ENCODE data around the gene AKAP13. TPM values are rescaled to one million over a fixed set of nuclear protein-coding genes. Genes with fewer than 3 reads are reported as not detected.
A peak's percentile ranks its signal among the peaks of the same experiment; 100 is the strongest.

Gene AKAP13
- total and polyA plus RNA-seq, 2 of the 13 experiments (the other 11 are each of a cell fraction or from before 2014, with no cell fraction given), result 6.7 to 27.1 TPM

GRCh38 chr15:85550283-85550682 lies 169.9 kb downstream of the AKAP13 start:
- no peak overlapping the region for H3K4me3 ChIP-seq (replicated peaks in 1 of 3; ENCODE audit: insufficient read depth in 1 of 3, low read depth in 2 of 3, low read length in 3 of 3)
- ATAC-seq (no peak), DNase-seq (ENCODE audit: low spot score) (no peak), FAIRE-seq (no peak)
- POLR2A ChIA-PET, result no interaction called here
- intact Hi-C loops (cut with micrococcal nuclease; ENCODE audit: unreplicated experiment), result loop anchor here (5.0 kb wide), 1 partner anchor 33 kb away; no protein-coding TSS in a partner anchor
- no peaks in the 10 kb centered on the region for H3K4me1 ChIP-seq (ENCODE audit: insufficient read depth, low read length)
- CTCF ChIA-PET (ENCODE audit: low intra/inter-chr PET ratio, low total read pairs), result no interaction called here
- no TSS peak for BruUV-seq (replicated peaks)
- H4K20me1 ChIP-seq (ENCODE audit: insufficient read depth, low read length), result no peaks in the 10 kb centered on the region
- H2AFZ ChIP-seq (ENCODE audit: low read length), result no peak overlapping the region
- H3K9me3 ChIP-seq (ENCODE audit: low read length), result no peaks in the 10 kb centered on the region
- peak; percentile 19; the same call in 1 of the 2 replicates for TF ChIP-seq CEBPB (IDR thresholded peaks at IDR 0.05; ENCODE audit: borderline replicate concordance, low read depth, low read length)
- no peak for TF ChIP-seq ONECUT2 (CRISPR knock-in tag; IDR thresholded peaks at IDR 0.05)
- no peaks in the 10 kb centered on the region for H3K79me2 ChIP-seq (ENCODE audit: insufficient read depth, low read length)
- H3K27me3 ChIP-seq (ENCODE audit: control insufficient read depth in 1 of 2, insufficient read depth in 2 of 2, low read length in 2 of 2), result no peaks in the 10 kb centered on the region
- in situ Hi-C loops (cut with HindIII; ENCODE audit: extremely low pct_ligation_motif_present, low pct_unique_long_range_greater_than_20kb), result no loop called here
- H3K27ac ChIP-seq (ENCODE audit: extremely low read length, insufficient read depth, low read length), result no peak overlapping the region
- no peak overlapping the region for H3K4me2 ChIP-seq (ENCODE audit: low read depth, low read length)
- 100% methylated on average over 2 of the region's 2 CpGs for WGBS (ENCODE audit: low lambda C conversion rate)
- H3K9ac ChIP-seq (ENCODE audit: insufficient read depth, low read depth, low read length), result no peak overlapping the region
- peaks cover 0 to 8% of the 10 kb centered on the region in 2 experiments; a peak in 3 of 5 replicates for H3K36me3 ChIP-seq (replicated peaks in 1 of 2; ENCODE audit: control insufficient read depth in 1 of 2, insufficient read depth in 2 of 2, low read length in 2 of 2)

- H3K27me3 ChIP-seq (ENCODE audit: control insufficient read depth in 1 of 2, insufficient read depth in 2 of 2, low read length in 2 of 2), result no peaks in the 10 kb centered on the region
- H3K79me2 ChIP-seq (ENCODE audit: insufficient read depth, low read length), result no peaks in the 10 kb centered on the region
- H3K4me3 ChIP-seq (replicated peaks in 1 of 3; ENCODE audit: insufficient read depth in 1 of 3, low read depth in 2 of 3, low read length in 3 of 3), result no peak overlapping the region
- ChIA-PET CTCF (ENCODE audit: low intra/inter-chr PET ratio, low total read pairs) (no interaction called here), POLR2A (no interaction called here)
- no peak overlapping the region for H3K27ac ChIP-seq (ENCODE audit: extremely low read length, insufficient read depth, low read length)
- DNase-seq (ENCODE audit: low spot score) (no peak), FAIRE-seq (no peak), ATAC-seq (no peak)
- H4K20me1 ChIP-seq (ENCODE audit: insufficient read depth, low read length), result no peaks in the 10 kb centered on the region
- no TSS peak for BruUV-seq (replicated peaks)
- WGBS (ENCODE audit: low lambda C conversion rate), result 76% methylated on average over 3 of the region's 3 CpGs
- intact Hi-C loops (cut with micrococcal nuclease; ENCODE audit: unreplicated experiment), result loop anchor here (5.0 kb wide), 1 partner anchor 34 kb away; no protein-coding TSS in a partner anchor
- H3K36me3 ChIP-seq (replicated peaks in 1 of 2; ENCODE audit: control insufficient read depth in 1 of 2, insufficient read depth in 2 of 2, low read length in 2 of 2), result peaks cover 0 to 2% of the 10 kb centered on the region in 2 experiments; a peak in 3 of 5 replicates
- H3K4me1 ChIP-seq (ENCODE audit: insufficient read depth, low read length), result no peaks in the 10 kb centered on the region
- TF ChIP-seq THAP11 (CRISPR knock-in tag; IDR thresholded peaks at IDR 0.05) (no peak), ZNF124 (CRISPR knock-in tag; IDR thresholded peaks at IDR 0.05) (no peak), NFE2L2 (IDR thresholded peaks at IDR 0.05; ENCODE audit: low read length) (no peak), IKZF4 (CRISPR knock-in tag; IDR thresholded peaks at IDR 0.05; ENCODE audit: borderline replicate concordance, low read depth, not compliant biosample characterization) (no peak), ZNF512B (CRISPR knock-in tag; IDR thresholded peaks at IDR 0.05; ENCODE audit: borderline replicate concordance) (no peak), ZNF180 (CRISPR knock-in tag; IDR thresholded peaks at IDR 0.05; ENCODE audit: borderline replicate concordance, low read depth) (no peak), MNT (IDR thresholded peaks at IDR 0.05) (no peak), FOSL2 (CRISPR knock-in tag; IDR thresholded peaks at IDR 0.05) (no peak), GATA4 (IDR thresholded peaks at IDR 0.05; ENCODE audit: borderline replicate concordance, low read depth) (no peak), NFKBIZ (CRISPR knock-in tag; IDR thresholded peaks at IDR 0.05) (no peak), ZNF17 (CRISPR knock-in tag; IDR thresholded peaks at IDR 0.05) (no peak), KLF16 (CRISPR knock-in tag; IDR thresholded peaks at IDR 0.05) (no peak)
- in situ Hi-C loops (cut with HindIII; ENCODE audit: extremely low pct_ligation_motif_present, low pct_unique_long_range_greater_than_20kb), result no loop called here
- H3K9me3 ChIP-seq (ENCODE audit: low read length), result no peaks in the 10 kb centered on the region
- H3K9ac ChIP-seq (ENCODE audit: insufficient read depth, low read depth, low read length), result no peak overlapping the region
- no peak overlapping the region for H2AFZ ChIP-seq (ENCODE audit: low read length)
- no peak overlapping the region for H3K4me2 ChIP-seq (ENCODE audit: low read depth, low read length)
Observed at GRCh38 chr15:85551221-85551832, 170.9 kb downstream of the AKAP13 start.
